ENCODE measurements around the gene YPEL2. TPM values are rescaled to one million over a fixed set of nuclear protein-coding genes. Genes with fewer than 3 reads are reported as not detected.

YPEL2 gene
- total RNA-seq, 1 donor from 2014 or later: 2.7 TPM

- Mint-ChIP-seq H3K27me3 (ENCODE audit: low read depth) (no peaks in the 10 kb centered on the region), H3K4me1 (peaks cover 68% of the 10 kb centered on the region), H3K9me3 (no peaks in the 10 kb centered on the region), H3K4me3 (no peak overlapping the region), H3K36me3 (ENCODE audit: low read depth) (no peaks in the 10 kb centered on the region), H3K27ac (ENCODE audit: unreplicated experiment) (peak overlapping the region; percentile 90)
- DNase-seq (ENCODE audit: low read depth, low spot score): no peak
- TF ChIP-seq CTCF (conservative IDR thresholded peaks at IDR 0.05): no peak
Observed at GRCh38 chr17:59370593-59371299, 39.3 kb downstream of the YPEL2 start.

GRCh38 chr17:59371416-59372100 lies 40.1 kb downstream of the YPEL2 start:
- DNase-seq (ENCODE audit: low read depth, low spot score): no peak
- Mint-ChIP-seq H3K9me3 (no peaks in the 10 kb centered on the region), H3K27me3 (ENCODE audit: low read depth) (no peaks in the 10 kb centered on the region), H3K4me3 (no peak overlapping the region), H3K36me3 (ENCODE audit: low read depth) (no peaks in the 10 kb centered on the region), H3K4me1 (peaks cover 60% of the 10 kb centered on the region), H3K27ac (ENCODE audit: unreplicated experiment) (peak overlapping the region; percentile 90)
- no peak for TF ChIP-seq CTCF (conservative IDR thresholded peaks at IDR 0.05)

- Mint-ChIP-seq H3K9me3 (no peaks in the 10 kb centered on the region), H3K4me3 (no peak overlapping the region), H3K27me3 (ENCODE audit: low read depth) (no peaks in the 10 kb centered on the region), H3K4me1 (peaks cover 53% of the 10 kb centered on the region), H3K36me3 (ENCODE audit: low read depth) (no peaks in the 10 kb centered on the region), H3K27ac (ENCODE audit: unreplicated experiment) (peak overlapping the region; percentile 87)
- no peak for TF ChIP-seq CTCF (conservative IDR thresholded peaks at IDR 0.05)
- DNase-seq (ENCODE audit: low read depth, low spot score): no peak
Observed at GRCh38 chr17:59372138-59372751, 40.8 kb downstream of the YPEL2 start.

GRCh38 chr17:59373882-59374495 lies 42.5 kb downstream of the YPEL2 start:
- Mint-ChIP-seq H3K4me3 (no peak overlapping the region), H3K27ac (ENCODE audit: unreplicated experiment) (no peak overlapping the region), H3K9me3 (no peaks in the 10 kb centered on the region), H3K36me3 (ENCODE audit: low read depth) (no peaks in the 10 kb centered on the region), H3K4me1 (peaks cover 45% of the 10 kb centered on the region), H3K27me3 (ENCODE audit: low read depth) (no peaks in the 10 kb centered on the region)
- DNase-seq (ENCODE audit: low read depth, low spot score): no peak
- TF ChIP-seq CTCF (conservative IDR thresholded peaks at IDR 0.05): no peak

GRCh38 chr17:59374612-59375011 lies 43.2 kb downstream of the YPEL2 start:
- TF ChIP-seq CTCF (conservative IDR thresholded peaks at IDR 0.05): no peak
- DNase-seq (ENCODE audit: low read depth, low spot score): no peak
- Mint-ChIP-seq H3K27me3 (ENCODE audit: low read depth) (no peaks in the 10 kb centered on the region), H3K36me3 (ENCODE audit: low read depth) (no peaks in the 10 kb centered on the region), H3K4me3 (no peak overlapping the region), H3K27ac (ENCODE audit: unreplicated experiment) (no peak overlapping the region), H3K9me3 (no peaks in the 10 kb centered on the region), H3K4me1 (peaks cover 42% of the 10 kb centered on the region)
